ENCODE data around the gene ARHGAP28. TPM values are rescaled to one million over a fixed set of nuclear protein-coding genes. Genes with fewer than 3 reads are reported as not detected.

Gene ARHGAP28
- total RNA-seq, 2 donors from 2014 or later, result 20.3 to 22.6 TPM

DNA sequence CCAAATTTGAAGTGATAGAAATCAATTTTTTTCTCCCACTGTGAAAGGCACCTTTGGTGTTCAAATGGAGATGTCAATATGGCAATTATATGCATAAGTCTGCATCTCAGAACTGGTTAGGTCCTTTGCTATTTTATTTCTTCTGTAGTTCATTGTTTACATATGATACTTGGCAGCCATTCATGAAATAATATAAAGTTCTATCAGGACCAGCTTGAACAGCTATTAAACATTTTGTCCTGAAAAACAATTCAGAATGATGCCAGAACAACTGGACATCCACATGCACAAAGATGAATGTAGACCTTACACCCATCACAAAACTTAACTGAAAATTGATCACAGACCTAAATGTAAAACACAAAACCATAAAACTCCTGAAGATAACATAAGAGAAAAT is 41.8 kb upstream of the ARHGAP28 start:
- Histone ChIP-seq H3K9me3 (no peaks in the 10 kb centered on the region), H3K36me3 (no peaks in the 10 kb centered on the region), H3K27ac (no peak overlapping the region), H3K4me1 (replicated peaks) (no peaks in the 10 kb centered on the region), H3K4me3 (no peak overlapping the region), H3K27me3 (replicated peaks; ENCODE audit: insufficient read depth) (no peaks in the 10 kb centered on the region)
- TF ChIP-seq, protein P1, sequence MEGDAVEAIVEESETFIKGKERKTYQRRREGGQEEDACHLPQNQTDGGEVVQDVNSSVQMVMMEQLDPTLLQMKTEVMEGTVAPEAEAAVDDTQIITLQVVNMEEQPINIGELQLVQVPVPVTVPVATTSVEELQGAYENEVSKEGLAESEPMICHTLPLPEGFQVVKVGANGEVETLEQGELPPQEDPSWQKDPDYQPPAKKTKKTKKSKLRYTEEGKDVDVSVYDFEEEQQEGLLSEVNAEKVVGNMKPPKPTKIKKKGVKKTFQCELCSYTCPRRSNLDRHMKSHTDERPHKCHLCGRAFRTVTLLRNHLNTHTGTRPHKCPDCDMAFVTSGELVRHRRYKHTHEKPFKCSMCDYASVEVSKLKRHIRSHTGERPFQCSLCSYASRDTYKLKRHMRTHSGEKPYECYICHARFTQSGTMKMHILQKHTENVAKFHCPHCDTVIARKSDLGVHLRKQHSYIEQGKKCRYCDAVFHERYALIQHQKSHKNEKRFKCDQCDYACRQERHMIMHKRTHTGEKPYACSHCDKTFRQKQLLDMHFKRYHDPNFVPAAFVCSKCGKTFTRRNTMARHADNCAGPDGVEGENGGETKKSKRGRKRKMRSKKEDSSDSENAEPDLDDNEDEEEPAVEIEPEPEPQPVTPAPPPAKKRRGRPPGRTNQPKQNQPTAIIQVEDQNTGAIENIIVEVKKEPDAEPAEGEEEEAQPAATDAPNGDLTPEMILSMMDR (IDR thresholded peaks at IDR 0.05), result no peak
- TF ChIP-seq POLR2AphosphoS5 (IDR thresholded peaks at IDR 0.05), result no peak
- TF ChIP-seq POLR2A (IDR thresholded peaks at IDR 0.05), result no peak
- intact Hi-C loops (cut with DNase I), result no loop called here
- no peak for DNase-seq (ENCODE audit: low spot score)

DNA sequence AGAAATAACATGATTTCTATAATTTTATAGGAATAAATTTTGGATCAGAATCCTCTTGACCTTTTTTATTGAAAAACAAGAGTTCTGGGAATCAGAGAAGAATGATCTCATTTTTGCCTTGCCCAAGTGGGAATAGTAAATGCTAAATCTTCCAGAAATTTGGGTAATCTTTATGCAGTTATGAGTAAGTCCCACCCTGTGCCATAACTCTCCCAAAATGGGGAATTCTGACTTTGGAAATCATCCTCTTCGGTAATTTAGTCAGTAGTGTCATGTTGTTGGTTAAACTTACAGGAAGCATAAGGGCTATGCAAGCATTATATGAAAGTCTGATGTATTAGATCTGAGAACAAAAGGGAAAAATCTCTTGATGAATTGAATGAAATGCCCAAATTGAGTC is 20.6 kb upstream of the ARHGAP28 start:
- no peak for DNase-seq (ENCODE audit: low spot score)
- Histone ChIP-seq H3K27ac (no peak overlapping the region), H3K36me3 (no peaks in the 10 kb centered on the region), H3K4me3 (no peak overlapping the region), H3K27me3 (replicated peaks; ENCODE audit: insufficient read depth) (no peaks in the 10 kb centered on the region), H3K9me3 (no peaks in the 10 kb centered on the region), H3K4me1 (replicated peaks) (no peaks in the 10 kb centered on the region)
- intact Hi-C loops (cut with DNase I), result no loop called here
- 93% methylated on average over 1 of the region's 1 CpG for WGBS
- TF ChIP-seq POLR2A (IDR thresholded peaks at IDR 0.05) (no peak), POLR2AphosphoS5 (IDR thresholded peaks at IDR 0.05) (no peak)
- TF ChIP-seq, protein P1 (IDR thresholded peaks at IDR 0.05), result no peak

DNA sequence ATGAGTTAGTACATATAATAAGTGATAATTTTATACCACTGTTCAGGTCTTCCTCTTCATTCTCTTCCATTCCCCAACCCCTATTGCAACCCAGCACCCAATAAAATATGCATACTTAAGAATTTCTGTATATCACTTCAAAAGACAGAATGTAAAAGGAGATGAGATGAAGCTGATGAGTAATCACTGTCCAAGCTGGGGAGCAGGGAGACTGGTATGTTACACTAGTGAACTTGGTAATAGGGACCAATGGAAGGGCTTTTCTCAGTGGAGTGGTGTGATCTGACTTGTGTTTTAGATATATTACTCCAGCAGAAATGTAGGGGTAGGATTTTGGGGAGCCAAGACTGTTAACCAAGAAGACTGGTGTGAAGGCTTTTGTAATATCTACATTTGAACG is 18.0 kb upstream of the ARHGAP28 start:
- Histone ChIP-seq H3K4me1 (replicated peaks) (no peaks in the 10 kb centered on the region), H3K27ac (no peak overlapping the region), H3K4me3 (no peak overlapping the region), H3K27me3 (replicated peaks; ENCODE audit: insufficient read depth) (no peaks in the 10 kb centered on the region), H3K9me3 (no peaks in the 10 kb centered on the region), H3K36me3 (no peaks in the 10 kb centered on the region)
- TF ChIP-seq, protein P1 (IDR thresholded peaks at IDR 0.05), result no peak
- TF ChIP-seq POLR2A (IDR thresholded peaks at IDR 0.05), result no peak
- no peak for TF ChIP-seq POLR2AphosphoS5 (IDR thresholded peaks at IDR 0.05)
- WGBS, result 95% methylated on average over 1 of the region's 1 CpG
- DNase-seq (ENCODE audit: low spot score), result no peak
- intact Hi-C loops (cut with DNase I), result no loop called here

DNA sequence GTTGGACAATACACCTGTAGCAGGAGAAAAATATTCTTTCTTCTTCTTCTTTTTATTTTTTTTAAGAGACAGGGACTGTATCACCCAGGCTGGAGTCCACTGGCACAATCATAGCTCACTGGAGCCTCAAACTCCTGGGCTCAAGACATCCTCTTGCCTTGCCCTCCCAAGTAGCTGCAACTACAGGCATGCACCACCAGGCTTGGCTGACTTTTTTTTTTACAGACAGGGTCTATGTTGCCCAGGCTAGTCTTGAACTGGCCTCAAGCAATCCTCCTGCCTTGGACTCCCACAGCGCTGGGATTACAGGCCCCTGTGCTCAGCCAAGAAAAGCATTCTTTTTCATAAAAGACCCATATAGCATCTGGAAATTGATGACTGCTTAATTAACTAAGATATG is 17.1 kb upstream of the ARHGAP28 start:
- no peaks in the 10 kb centered on the region for H3K36me3 ChIP-seq
- H3K4me1 ChIP-seq (replicated peaks), result no peaks in the 10 kb centered on the region
- TF ChIP-seq, protein P1 (IDR thresholded peaks at IDR 0.05), result no peak
- TF ChIP-seq POLR2AphosphoS5 (IDR thresholded peaks at IDR 0.05) (no peak), POLR2A (IDR thresholded peaks at IDR 0.05) (no peak)
- intact Hi-C loops (cut with DNase I), result no loop called here
- H3K27ac ChIP-seq, result no peak overlapping the region
- H3K27me3 ChIP-seq (replicated peaks; ENCODE audit: insufficient read depth), result no peaks in the 10 kb centered on the region
- WGBS, result 95% methylated on average over 1 of the region's 1 CpG
- H3K9me3 ChIP-seq, result no peaks in the 10 kb centered on the region
- no peak for DNase-seq (ENCODE audit: low spot score)
- no peak overlapping the region for H3K4me3 ChIP-seq

DNA sequence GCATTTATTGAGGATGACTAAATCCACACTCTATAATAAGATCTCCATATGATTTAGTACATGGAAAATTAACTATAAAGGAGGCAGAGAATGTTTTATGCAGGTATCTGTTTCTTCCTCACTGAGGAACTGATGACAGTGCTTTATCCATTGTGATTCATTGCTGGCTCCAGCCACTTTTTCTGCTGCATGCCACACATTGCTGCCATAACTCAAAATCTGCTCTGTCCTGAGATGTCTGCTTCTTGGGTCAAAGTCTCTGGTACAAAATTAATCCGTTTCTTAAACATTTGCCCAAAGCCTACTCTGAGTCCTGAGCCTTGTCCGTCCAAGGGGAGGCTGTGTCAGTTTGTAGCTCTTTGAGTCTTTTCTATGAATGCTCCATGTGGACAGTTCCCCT is 15.5 kb upstream of the ARHGAP28 start:
- intact Hi-C loops (cut with DNase I), result no loop called here

More for the DNA sequence above, 15.5 kb upstream of the ARHGAP28 start:
- Histone ChIP-seq H3K4me3 (no peak overlapping the region), H3K4me1 (replicated peaks) (peaks cover under 1% of the 10 kb centered on the region), H3K9me3 (no peaks in the 10 kb centered on the region), H3K27ac (no peak overlapping the region), H3K27me3 (replicated peaks; ENCODE audit: insufficient read depth) (no peaks in the 10 kb centered on the region), H3K36me3 (no peaks in the 10 kb centered on the region)
- WGBS, result 72% methylated on average over 2 of the region's 2 CpGs
- DNase-seq (ENCODE audit: low spot score), result no peak
- TF ChIP-seq POLR2A (IDR thresholded peaks at IDR 0.05) (no peak), POLR2AphosphoS5 (IDR thresholded peaks at IDR 0.05) (no peak)
- TF ChIP-seq, protein P1 (IDR thresholded peaks at IDR 0.05), result no peak

All from prostate gland (tissue), 2 donors.